ENCODE results near the gene LAMA5. TPM values are rescaled to one million over a fixed set of nuclear protein-coding genes. Genes with fewer than 3 reads are reported as not detected.

Gene LAMA5
- total RNA-seq, 1 donor from 2014 or later = 89.3 TPM

GRCh38 chr20:62315773-62316172 is 51.3 kb downstream of the LAMA5 start:
- peak; percentile 57 for DNase-seq (ENCODE audit: missing footprints)
- intact Hi-C loops (cut with DNase I) = no loop called here
- ATAC-seq = no peak

- peak; percentile 45 for DNase-seq (ENCODE audit: missing footprints)
- intact Hi-C loops (cut with DNase I) = no loop called here
- ATAC-seq = no peak
Measured at GRCh38 chr20:62314711-62315302, 52.3 kb downstream of the LAMA5 start.

- DNase-seq (ENCODE audit: missing footprints) (peak; percentile 54), ATAC-seq (no peak)
- intact Hi-C loops (cut with DNase I) = no loop called here
Measured at GRCh38 chr20:62314339-62314638, 52.8 kb downstream of the LAMA5 start.

GRCh38 chr20:62313460-62314338 is 53.4 kb downstream of the LAMA5 start:
- ATAC-seq = no peak
- DNase-seq (ENCODE audit: missing footprints) = no peak
- intact Hi-C loops (cut with DNase I) = no loop called here

GRCh38 chr20:62313021-62313420 is 54.1 kb downstream of the LAMA5 start:
- intact Hi-C loops (cut with DNase I) = no loop called here
- DNase-seq (ENCODE audit: missing footprints) = peak; percentile 41
- no peak for ATAC-seq

GRCh38 chr20:62312662-62312977 is 54.5 kb downstream of the LAMA5 start:
- intact Hi-C loops (cut with DNase I) = no loop called here
- DNase-seq (ENCODE audit: missing footprints) (no peak), ATAC-seq (no peak)

GRCh38 chr20:62311832-62312661 is 55.1 kb downstream of the LAMA5 start:
- ATAC-seq (no peak), DNase-seq (ENCODE audit: missing footprints) (peak; percentile 62)
- intact Hi-C loops (cut with DNase I) = no loop called here

- intact Hi-C loops (cut with DNase I) = no loop called here
- peak; percentile 46 for DNase-seq (ENCODE audit: missing footprints)
- no peak for ATAC-seq
Measured at GRCh38 chr20:62311150-62311549, 56.0 kb downstream of the LAMA5 start.

GRCh38 chr20:62310757-62311121 is 56.4 kb downstream of the LAMA5 start:
- DNase-seq (ENCODE audit: missing footprints) (no peak), ATAC-seq (no peak)
- intact Hi-C loops (cut with DNase I) = no loop called here

GRCh38 chr20:62309947-62310756 is 57.0 kb downstream of the LAMA5 start:
- DNase-seq (ENCODE audit: missing footprints) (peak; percentile 63), ATAC-seq (no peak)
- intact Hi-C loops (cut with DNase I) = loop anchor here (5.0 to 10.0 kb wide), 2 partner anchors 37 to 485 kb away; partner anchors contain the start of gene MRGBP

GRCh38 chr20:62309198-62309944 is 57.7 kb downstream of the LAMA5 start:
- DNase-seq (ENCODE audit: missing footprints) = peak; percentile 37
- intact Hi-C loops (cut with DNase I) = loop anchor here (5.0 to 10.0 kb wide), 2 partner anchors 38 to 485 kb away; partner anchors contain the start of gene MRGBP
- ATAC-seq = no peak

GRCh38 chr20:62308102-62308822 is 58.9 kb downstream of the LAMA5 start:
- intact Hi-C loops (cut with DNase I) = loop anchor here (5.0 to 10.0 kb wide), 2 partner anchors 39 to 487 kb away; partner anchors contain the start of gene MRGBP
- DNase-seq (ENCODE audit: missing footprints) = peak; percentile 50
- ATAC-seq = peak; percentile 15

GRCh38 chr20:62307226-62308101 is 59.6 kb downstream of the LAMA5 start:
- intact Hi-C loops (cut with DNase I) = loop anchor here (5.0 to 10.0 kb wide), 2 partner anchors 40 to 487 kb away; partner anchors contain the start of gene MRGBP
- ATAC-seq = no peak
- peak; percentile 57 for DNase-seq (ENCODE audit: missing footprints)

- no peak for ATAC-seq
- intact Hi-C loops (cut with DNase I) = loop anchor here (5.0 to 10.0 kb wide), 2 partner anchors 41 to 488 kb away; partner anchors contain the start of gene MRGBP
- DNase-seq (ENCODE audit: missing footprints) = peak; percentile 63
Measured at GRCh38 chr20:62306414-62307187, 60.5 kb downstream of the LAMA5 start.

- intact Hi-C loops (cut with DNase I) = loop anchor here (5.0 to 10.0 kb wide), 2 partner anchors 41 to 489 kb away; partner anchors contain the start of gene MRGBP
- DNase-seq (ENCODE audit: missing footprints) (peak; percentile 45), ATAC-seq (no peak)
Measured at GRCh38 chr20:62305765-62306413, 61.2 kb downstream of the LAMA5 start.
